ENCODE measurements around the gene ACTR1B.

The ACTR1B gene

GRCh38 chr2:97661927-97662326 is 1.9 kb downstream of the ACTR1B start:
- TF ChIP-seq TCF12 (IDR thresholded peaks at IDR 0.05; ENCODE audit: low read depth) (no peak), EP300 (IDR thresholded peaks at IDR 0.05; ENCODE audit: borderline replicate concordance) (no peak), TEAD4 (IDR thresholded peaks at IDR 0.05) (no peak), YY1 (IDR thresholded peaks at IDR 0.05; ENCODE audit: low read depth) (no peak), EGR1 (IDR thresholded peaks at IDR 0.05) (no peak), ZBTB7A (IDR thresholded peaks at IDR 0.05; ENCODE audit: low read depth) (no peak), RAD21 (IDR thresholded peaks at IDR 0.05; ENCODE audit: low read depth) (no peak)
- TF ChIP-seq, protein P1, sequence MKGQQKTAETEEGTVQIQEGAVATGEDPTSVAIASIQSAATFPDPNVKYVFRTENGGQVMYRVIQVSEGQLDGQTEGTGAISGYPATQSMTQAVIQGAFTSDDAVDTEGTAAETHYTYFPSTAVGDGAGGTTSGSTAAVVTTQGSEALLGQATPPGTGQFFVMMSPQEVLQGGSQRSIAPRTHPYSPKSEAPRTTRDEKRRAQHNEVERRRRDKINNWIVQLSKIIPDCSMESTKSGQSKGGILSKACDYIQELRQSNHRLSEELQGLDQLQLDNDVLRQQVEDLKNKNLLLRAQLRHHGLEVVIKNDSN (IDR thresholded peaks at IDR 0.05), result no peak

GRCh38 chr2:97660775-97661389 is 3.0 kb downstream of the ACTR1B start:
- TF ChIP-seq EP300 (IDR thresholded peaks at IDR 0.05; ENCODE audit: borderline replicate concordance) (no peak), CREB1 (IDR thresholded peaks at IDR 0.05; ENCODE audit: low read depth) (no peak), YY1 (IDR thresholded peaks at IDR 0.05; ENCODE audit: low read depth) (no peak), TAF1 (IDR thresholded peaks at IDR 0.05; ENCODE audit: low read depth) (no peak), TCF12 (IDR thresholded peaks at IDR 0.05; ENCODE audit: low read depth) (no peak), FOXM1 (IDR thresholded peaks at IDR 0.05; ENCODE audit: borderline replicate concordance, low read depth) (no peak), CEBPB (IDR thresholded peaks at IDR 0.05) (no peak), RAD21 (IDR thresholded peaks at IDR 0.05; ENCODE audit: low read depth) (no peak), ZBTB7A (IDR thresholded peaks at IDR 0.05; ENCODE audit: low read depth) (no peak), TEAD4 (IDR thresholded peaks at IDR 0.05) (no peak)
- TF ChIP-seq, protein P1 (IDR thresholded peaks at IDR 0.05), result no peak

GRCh38 chr2:97660044-97660774 is 3.6 kb downstream of the ACTR1B start:
- TF ChIP-seq YY1 (IDR thresholded peaks at IDR 0.05; ENCODE audit: low read depth), result no peak
- TF ChIP-seq RAD21 (IDR thresholded peaks at IDR 0.05; ENCODE audit: low read depth), result no peak
- TF ChIP-seq, protein P2, sequence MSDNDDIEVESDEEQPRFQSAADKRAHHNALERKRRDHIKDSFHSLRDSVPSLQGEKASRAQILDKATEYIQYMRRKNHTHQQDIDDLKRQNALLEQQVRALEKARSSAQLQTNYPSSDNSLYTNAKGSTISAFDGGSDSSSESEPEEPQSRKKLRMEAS (IDR thresholded peaks at IDR 0.05), result no peak
- TF ChIP-seq FOXM1 (IDR thresholded peaks at IDR 0.05; ENCODE audit: borderline replicate concordance, low read depth), result no peak
- TF ChIP-seq TEAD4 (IDR thresholded peaks at IDR 0.05), result no peak

GRCh38 chr2:97659256-97660043 is 4.4 kb downstream of the ACTR1B start:
- TF ChIP-seq EGR1 (IDR thresholded peaks at IDR 0.05) (no peak), EP300 (IDR thresholded peaks at IDR 0.05; ENCODE audit: borderline replicate concordance) (no peak), CEBPB (IDR thresholded peaks at IDR 0.05) (no peak), ZBTB7A (IDR thresholded peaks at IDR 0.05; ENCODE audit: low read depth) (no peak), CREB1 (IDR thresholded peaks at IDR 0.05; ENCODE audit: low read depth) (no peak), NFIC (IDR thresholded peaks at IDR 0.05) (no peak), TCF12 (IDR thresholded peaks at IDR 0.05; ENCODE audit: low read depth) (no peak), REST (IDR thresholded peaks at IDR 0.05; ENCODE audit: low read depth) (no peak), FOXM1 (IDR thresholded peaks at IDR 0.05; ENCODE audit: borderline replicate concordance, low read depth) (no peak)
- TF ChIP-seq, protein P2 (IDR thresholded peaks at IDR 0.05), result no peak
- TF ChIP-seq, protein P1 (IDR thresholded peaks at IDR 0.05), result no peak

DNA sequence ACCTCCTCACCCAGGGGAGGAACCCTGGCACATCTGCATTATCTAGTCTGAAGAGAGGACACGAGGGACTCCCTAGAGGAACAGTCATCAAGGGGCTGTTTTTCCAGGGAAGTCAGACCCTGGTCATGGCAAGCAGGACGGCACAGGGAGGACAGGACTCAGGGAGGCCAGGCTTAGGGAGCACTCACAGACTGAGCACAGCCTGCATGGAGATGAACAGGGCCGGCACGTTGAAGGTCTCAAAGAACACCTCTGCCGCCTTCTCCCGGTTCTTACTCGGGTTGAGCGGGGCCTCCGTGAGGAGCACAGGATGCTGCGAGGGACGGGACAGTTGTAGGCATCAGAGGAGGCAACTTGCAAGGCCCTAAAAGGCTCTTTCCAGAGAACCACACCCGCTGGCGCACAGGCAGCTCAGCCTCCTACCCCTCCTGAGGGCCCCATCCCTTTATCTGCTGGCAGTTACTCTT is 5.1 kb downstream of the ACTR1B start:
- TF ChIP-seq TEAD4 (IDR thresholded peaks at IDR 0.05) (no peak), NFIC (IDR thresholded peaks at IDR 0.05) (no peak), EP300 (IDR thresholded peaks at IDR 0.05; ENCODE audit: borderline replicate concordance) (no peak), TCF12 (IDR thresholded peaks at IDR 0.05; ENCODE audit: low read depth) (no peak)

DNA sequence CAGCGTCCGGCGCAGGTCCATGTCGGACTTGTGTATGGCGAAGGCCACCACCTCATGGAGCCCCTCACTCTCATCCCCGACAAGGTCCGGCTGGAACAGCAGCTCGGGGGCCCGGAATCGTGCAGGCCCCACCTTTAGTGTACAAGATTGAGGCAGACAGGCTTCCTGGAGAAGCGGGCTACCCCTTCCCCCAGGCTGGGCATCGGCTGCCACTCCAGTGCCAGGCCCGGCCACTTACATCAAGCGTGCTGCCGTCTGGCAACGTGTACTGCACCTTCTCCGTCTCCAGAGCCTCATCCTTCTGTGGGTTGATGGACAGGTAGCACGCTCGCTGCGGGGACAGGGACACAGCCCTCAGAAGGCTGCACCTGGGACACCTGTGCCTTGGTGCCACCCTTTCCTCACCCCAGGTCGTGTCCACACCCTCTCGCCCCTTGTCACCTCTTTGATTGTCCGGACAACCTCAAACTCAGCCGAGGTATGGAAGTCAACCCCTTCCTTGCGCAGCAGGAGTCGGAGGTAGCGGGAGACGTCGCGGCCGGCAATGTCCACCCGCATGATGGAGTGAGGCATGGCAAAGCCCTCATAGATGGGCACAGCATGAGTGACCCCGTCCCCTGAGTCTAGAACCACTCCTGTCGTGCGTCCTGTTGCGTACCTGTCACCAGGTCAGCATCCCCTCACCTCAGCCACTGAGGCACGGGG is 5.7 kb downstream of the ACTR1B start:
- no peak for TF ChIP-seq REST (IDR thresholded peaks at IDR 0.05; ENCODE audit: low read depth)

Measured in Ishikawa (cell line).